ENCODE results near the gene PTPRM.

GRCh38 chr18:7630731-7631442 lies 63.8 kb downstream of the PTPRM start:
- TF ChIP-seq CTCF (IDR thresholded peaks at IDR 0.05; ENCODE audit: low read length) (no peak), EZH2phosphoT487 (IDR thresholded peaks at IDR 0.05; ENCODE audit: low read length) (no peak), EZH2 (optimal IDR thresholded peaks at IDR 0.05; ENCODE audit: low read depth, low read length) (no peak)
